Coronary artery (tissue), 2 donors: ENCODE results near the gene FAM25A.
"Not testable (repeated sequence)": the region's sequence is repeated elsewhere in the genome, so short reads cannot be mapped to it uniquely, and the experiment has no call there.

Experiments
- DNase-seq: peaks from one replicate; pipeline ENCODE4 v3.0.0-alpha.2; 2017; ENCODE audit warnings: low spot score
- H3K27ac ChIP-seq, 2 donors: fragments of 200-600 bp; sonication (generic); one replicate each; pipeline ENCODE4 v1.5.1; 2016 to 2019
- H3K4me3 ChIP-seq: fragments of 200-600 bp; sonication (generic); 2 replicates; pipeline ENCODE4 v1.5.1; 2016; ENCODE audit warnings: mild to moderate bottlenecking, moderate library complexity
- CTCF ChIP-seq: fragments of 200-600 bp; sonication (generic); IDR thresholded peaks from one replicate; pipeline ENCODE4 v1.5.1; 2019; ENCODE audit warnings: antibody characterized with exemption

The FAM25A gene

DNA sequence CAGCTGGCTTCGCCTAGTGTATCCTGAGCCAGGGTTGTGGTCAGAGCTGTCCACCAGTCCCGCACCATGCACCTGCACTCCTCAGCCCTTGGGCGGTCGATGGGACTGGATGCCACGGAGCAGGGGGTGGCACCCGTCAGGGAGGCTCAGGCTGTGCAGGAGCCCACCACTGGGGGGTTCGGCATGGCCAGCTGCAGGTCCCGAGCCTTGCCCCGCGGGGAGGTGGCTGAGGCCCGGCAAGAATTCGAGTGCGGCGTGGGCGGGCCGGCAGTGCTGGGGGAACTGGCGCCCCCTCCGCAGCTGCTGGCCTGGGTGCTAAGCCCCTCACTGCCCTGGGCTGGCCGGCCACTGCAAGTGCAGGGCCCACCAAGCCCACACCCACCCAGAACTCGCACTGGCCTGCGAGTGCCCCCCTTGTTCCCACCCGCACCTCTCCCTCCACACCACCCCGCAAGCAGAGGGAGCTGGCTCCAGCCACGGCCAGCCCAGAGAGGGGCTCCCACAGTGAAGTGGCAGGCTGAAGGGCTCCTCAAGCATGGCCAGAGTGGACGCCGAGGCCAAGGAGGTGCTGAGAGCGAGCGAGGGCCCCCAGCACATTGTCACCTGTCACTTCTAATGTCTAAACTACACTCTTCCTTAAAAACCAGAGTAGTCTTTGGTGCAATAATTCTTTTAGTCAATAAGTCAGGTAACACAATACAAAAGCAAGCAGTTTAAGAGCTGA, 11.0 kb downstream of the FAM25A start:
- TF ChIP-seq CTCF, result no peak
- no peak for DNase-seq
- H3K27ac ChIP-seq, result no peak overlapping the region

DNA sequence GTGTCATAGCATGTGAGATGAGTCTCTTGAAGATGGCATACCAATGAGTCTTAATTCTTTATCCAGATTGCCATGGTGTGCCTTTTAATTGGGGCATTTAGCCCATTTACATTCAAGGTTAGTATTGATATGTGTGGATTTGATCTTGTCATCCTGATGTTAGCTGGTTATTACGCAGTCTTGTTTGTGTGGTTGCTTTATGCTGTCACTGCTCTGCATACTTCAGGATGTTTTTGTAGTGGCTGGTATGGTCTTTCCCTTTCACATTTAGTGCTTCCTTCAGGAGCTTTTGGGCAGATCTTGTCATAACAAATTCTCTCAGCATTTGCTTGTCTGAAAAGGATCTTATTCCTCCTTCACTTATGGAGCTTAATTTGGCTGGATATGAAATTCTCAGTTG, 16.5 kb downstream of the FAM25A start:
- DNase-seq, result no peak
- Histone ChIP-seq H3K4me3 (no peak overlapping the region), H3K27ac (no peak overlapping the region)
- no peak for TF ChIP-seq CTCF

More for the DNA sequence above, 11.0 kb downstream of the FAM25A start:
- no peak overlapping the region for H3K4me3 ChIP-seq

DNA sequence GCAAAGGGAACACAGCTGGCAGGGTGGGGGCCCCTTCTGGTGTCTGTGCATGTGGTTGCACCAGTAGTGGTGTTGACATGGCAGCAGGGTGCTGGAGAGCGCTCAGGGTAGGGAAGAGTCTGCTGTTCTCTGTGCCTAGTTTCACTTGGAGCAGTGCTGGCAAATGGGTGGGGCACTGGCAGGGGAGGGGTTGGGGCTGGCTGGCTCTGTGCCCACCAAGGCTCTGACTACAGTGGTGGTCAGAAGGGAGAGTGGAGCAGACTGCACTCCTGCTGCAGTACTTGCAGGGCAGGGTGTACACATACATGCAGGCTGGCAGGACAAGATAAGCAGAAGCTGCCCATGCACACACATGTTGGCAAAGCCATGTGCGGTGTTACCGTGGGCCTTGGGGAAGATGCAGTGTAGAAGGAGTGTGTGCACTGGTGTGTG, 18.2 kb downstream of the FAM25A start:
- no peak for DNase-seq
- no peak for TF ChIP-seq CTCF
- Histone ChIP-seq H3K27ac (no peak overlapping the region), H3K4me3 (no peak overlapping the region)

- Histone ChIP-seq H3K4me3 (no peak overlapping the region), H3K27ac (no peak overlapping the region)
- no peak for TF ChIP-seq CTCF
- DNase-seq, result no peak
Measured at GRCh38 chr10:87038786-87039185, 18.7 kb downstream of the FAM25A start.

DNA sequence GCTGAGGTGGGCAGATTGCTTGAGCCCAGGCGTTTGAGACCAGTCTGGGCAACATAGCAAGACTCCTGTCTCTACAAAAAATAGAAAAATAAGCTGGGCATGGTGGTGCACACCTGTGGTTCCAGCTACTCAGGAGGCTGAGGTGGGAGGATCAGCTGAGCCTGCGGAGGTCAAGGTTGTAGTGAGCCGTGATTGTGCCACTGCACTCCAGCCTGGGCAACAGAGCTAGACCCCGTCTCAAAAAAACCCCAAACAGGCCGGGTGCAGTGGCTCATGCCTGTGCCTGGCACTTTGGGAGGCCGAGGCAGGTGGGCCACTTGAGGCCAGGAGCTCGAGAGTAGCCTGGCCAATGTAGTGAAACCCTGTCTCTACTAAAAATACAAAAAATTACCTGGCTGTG, 23.5 kb downstream of the FAM25A start:
- not testable (repeated sequence) for H3K27ac ChIP-seq, H3K4me3 ChIP-seq, DNase-seq

GRCh38 chr10:87045434-87045938, 25.4 kb downstream of the FAM25A start:
- no peak for DNase-seq

DNA sequence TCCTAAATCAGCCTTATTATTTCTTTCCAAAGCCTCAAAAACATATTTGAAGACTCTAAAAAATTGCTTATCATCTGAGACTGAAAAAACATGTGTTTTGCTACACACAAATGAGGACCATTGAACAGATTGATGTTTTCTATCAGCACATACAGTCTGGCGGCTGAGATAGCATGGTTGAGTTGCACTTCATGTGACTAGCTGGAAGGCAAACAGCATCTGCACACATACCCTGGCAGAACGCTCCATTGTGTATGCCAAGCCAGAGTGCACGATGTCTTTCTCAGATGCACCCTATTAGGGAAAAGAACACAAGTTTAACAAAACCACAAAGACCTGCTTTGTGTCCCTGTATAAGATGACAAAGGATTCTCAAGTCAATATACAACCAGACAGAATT, 33.0 kb downstream of the FAM25A start:
- Histone ChIP-seq H3K4me3 (no peak overlapping the region), H3K27ac (peak overlapping the region in 1 of 2 donors; percentile 5)
- no peak for DNase-seq
- no peak for TF ChIP-seq CTCF

More at GRCh38 chr10:87045434-87045938, 25.4 kb downstream of the FAM25A start:
- no peak overlapping the region for H3K4me3 ChIP-seq
- H3K27ac ChIP-seq, result no peak overlapping the region
- no peak for TF ChIP-seq CTCF
